ENCODE results near the gene SPI1. TPM values are rescaled to one million over a fixed set of nuclear protein-coding genes. Genes with fewer than 3 reads are reported as not detected.

Gene SPI1
- total RNA-seq, 1 donor from 2014 or later, result not detected

GRCh38 chr11:47411884-47412746 is 33.8 kb upstream of the SPI1 start:
- Mint-ChIP-seq H3K9me3 (no peaks in the 10 kb centered on the region), H3K27me3 (no peaks in the 10 kb centered on the region), H3K4me1 (ENCODE audit: unreplicated experiment) (peaks cover under 1% of the 10 kb centered on the region), H3K4me3 (no peak overlapping the region), H3K36me3 (peaks cover 6% of the 10 kb centered on the region), H3K27ac (no peak overlapping the region)
- no peak for DNase-seq (ENCODE audit: extremely low spot score, unreplicated experiment)
- TF ChIP-seq CTCF (conservative IDR thresholded peaks at IDR 0.05), result peak; percentile 84

- Mint-ChIP-seq H3K27me3 (no peaks in the 10 kb centered on the region), H3K9me3 (no peaks in the 10 kb centered on the region), H3K4me3 (no peak overlapping the region), H3K4me1 (ENCODE audit: unreplicated experiment) (peaks cover 4% of the 10 kb centered on the region), H3K27ac (no peak overlapping the region), H3K36me3 (peaks cover 6% of the 10 kb centered on the region)
- no peak for TF ChIP-seq CTCF (conservative IDR thresholded peaks at IDR 0.05)
- DNase-seq (ENCODE audit: extremely low spot score, unreplicated experiment), result no peak
These were observed 32.3 kb upstream of the SPI1 start for GRCh38 chr11:47410370-47411264.

GRCh38 chr11:47409440-47410369 is 31.4 kb upstream of the SPI1 start:
- H3K36me3 Mint-ChIP-seq, result peaks cover 6% of the 10 kb centered on the region
- peak overlapping the region; percentile 95 for H3K4me3 Mint-ChIP-seq
- TF ChIP-seq CTCF (conservative IDR thresholded peaks at IDR 0.05), result no peak
- H3K27me3 Mint-ChIP-seq, result no peaks in the 10 kb centered on the region
- H3K9me3 Mint-ChIP-seq, result no peaks in the 10 kb centered on the region
- peak overlapping the region; percentile 85 for H3K27ac Mint-ChIP-seq
- no peak for DNase-seq (ENCODE audit: extremely low spot score, unreplicated experiment)
- peaks cover 4% of the 10 kb centered on the region for H3K4me1 Mint-ChIP-seq (ENCODE audit: unreplicated experiment)

GRCh38 chr11:47408598-47409439 is 30.5 kb upstream of the SPI1 start:
- DNase-seq (ENCODE audit: extremely low spot score, unreplicated experiment), result no peak
- TF ChIP-seq CTCF (conservative IDR thresholded peaks at IDR 0.05), result no peak
- Mint-ChIP-seq H3K9me3 (no peaks in the 10 kb centered on the region), H3K27me3 (no peaks in the 10 kb centered on the region), H3K4me1 (ENCODE audit: unreplicated experiment) (peaks cover 4% of the 10 kb centered on the region), H3K36me3 (peaks cover 2% of the 10 kb centered on the region), H3K27ac (peak overlapping the region; percentile 85), H3K4me3 (peak overlapping the region; percentile 95)
